NCI-H774 (cell line): ENCODE measurements around the gene UVSSA.

Source experiments
- DNase-seq: peaks from one replicate; lab custom pipeline; 2025; lab: John Stamatoyannopoulos, UW

Gene UVSSA

GRCh38 chr4:1346781-1347409 is at the start of gene UVSSA:
TSS of gene UVSSA (plus strand) at chr4:1347208. CDS start at chr4:1348092, 884 bp downstream.
- peak; percentile 99 for DNase-seq

- DNase-seq, result no peak
Observed at GRCh38 chr4:1297456-1298325, 49.3 kb upstream of the UVSSA start.

GRCh38 chr4:1298461-1298860 is 48.5 kb upstream of the UVSSA start:
- no peak for DNase-seq

- DNase-seq, result no peak
Observed at GRCh38 chr4:1299301-1299860, 47.6 kb upstream of the UVSSA start.

GRCh38 chr4:1300466-1301455 is 46.2 kb upstream of the UVSSA start:
- DNase-seq, result no peak

GRCh38 chr4:1302159-1302558 is 44.8 kb upstream of the UVSSA start:
- no peak for DNase-seq

- no peak for DNase-seq
Observed at GRCh38 chr4:1305261-1305711, 41.7 kb upstream of the UVSSA start.

- no peak for DNase-seq
Observed at GRCh38 chr4:1305781-1306455, 41.1 kb upstream of the UVSSA start.

GRCh38 chr4:1307951-1308735 is 38.9 kb upstream of the UVSSA start:
- no peak for DNase-seq

GRCh38 chr4:1309261-1310010 is 37.6 kb upstream of the UVSSA start:
- DNase-seq, result no peak

GRCh38 chr4:1310031-1310795 is 36.8 kb upstream of the UVSSA start:
- DNase-seq, result no peak

- no peak for DNase-seq
Observed at GRCh38 chr4:1310796-1311631, 36.0 kb upstream of the UVSSA start.

GRCh38 chr4:1312821-1313640 is 34.0 kb upstream of the UVSSA start:
- DNase-seq, result no peak

GRCh38 chr4:1315306-1315705 is 31.7 kb upstream of the UVSSA start:
- no peak for DNase-seq

- no peak for DNase-seq
Observed at GRCh38 chr4:1315836-1316536, 31.0 kb upstream of the UVSSA start.

- DNase-seq, result no peak
Observed at GRCh38 chr4:1316537-1317168, 30.4 kb upstream of the UVSSA start.
